GDM1 (cell line): ENCODE data around the gene YIF1A.
"Not testable (repeated sequence)": the region's sequence is repeated elsewhere in the genome, so short reads cannot be mapped to it uniquely, and the experiment has no call there.

ENCODE experiments used
- DNase-seq: peaks from one replicate; lab custom pipeline; 2025; lab: John Stamatoyannopoulos, UW

The YIF1A gene

DNA sequence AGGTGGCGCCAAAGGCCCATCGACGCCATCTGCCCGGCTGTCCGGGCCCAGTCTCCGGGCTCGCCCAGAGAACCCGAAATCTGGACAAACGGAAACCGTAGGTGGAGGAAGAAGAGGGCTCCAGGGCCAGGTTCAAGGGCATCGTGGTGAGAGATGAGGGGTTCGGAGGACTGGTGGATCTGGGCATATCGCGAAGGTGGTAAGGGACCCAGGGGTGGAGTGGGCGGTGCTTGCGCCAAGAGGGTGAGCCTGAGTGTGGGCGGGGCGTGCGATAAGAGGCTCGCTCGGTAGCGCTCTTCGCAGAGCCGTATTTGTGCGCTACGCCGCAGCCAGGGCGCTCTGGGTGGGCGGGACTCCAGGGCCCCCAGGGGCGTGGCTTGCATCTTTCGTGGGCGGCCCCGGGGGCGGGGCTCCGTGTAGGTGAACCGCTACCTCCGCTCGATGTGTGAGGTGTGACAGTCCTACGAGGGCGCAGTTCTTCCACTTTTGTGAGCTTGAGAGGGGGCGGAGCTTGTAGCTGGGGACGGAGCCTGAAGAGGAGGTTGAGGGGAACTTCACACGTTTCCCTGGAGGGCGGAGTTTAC is 23.1 kb upstream of the YIF1A start:
- peak; percentile 77 for DNase-seq

DNA sequence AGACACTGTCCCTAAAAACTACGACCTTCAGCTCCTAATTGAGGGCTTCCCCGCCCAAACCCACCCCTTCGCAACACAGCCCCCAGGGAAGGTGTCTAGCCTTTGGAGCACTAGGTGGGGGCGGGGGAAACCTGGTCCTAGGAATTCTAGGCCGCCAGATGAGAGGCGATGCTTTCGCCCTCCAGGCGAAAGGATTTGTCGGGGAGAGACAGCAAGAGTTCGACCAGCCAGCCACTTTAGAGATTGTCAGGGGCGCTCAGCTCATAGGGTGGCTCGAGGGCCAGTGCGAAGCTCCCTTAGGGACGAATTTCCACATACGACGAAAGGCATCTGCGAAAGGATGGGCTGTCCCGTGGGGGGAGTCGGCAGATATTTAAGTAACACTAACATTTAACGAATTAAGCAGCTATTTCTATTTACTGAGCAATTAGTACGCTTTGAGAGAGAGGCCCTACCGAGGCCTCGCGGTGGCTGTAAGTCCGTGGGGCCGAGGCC is 22.6 kb upstream of the YIF1A start:
- DNase-seq = no peak

DNA sequence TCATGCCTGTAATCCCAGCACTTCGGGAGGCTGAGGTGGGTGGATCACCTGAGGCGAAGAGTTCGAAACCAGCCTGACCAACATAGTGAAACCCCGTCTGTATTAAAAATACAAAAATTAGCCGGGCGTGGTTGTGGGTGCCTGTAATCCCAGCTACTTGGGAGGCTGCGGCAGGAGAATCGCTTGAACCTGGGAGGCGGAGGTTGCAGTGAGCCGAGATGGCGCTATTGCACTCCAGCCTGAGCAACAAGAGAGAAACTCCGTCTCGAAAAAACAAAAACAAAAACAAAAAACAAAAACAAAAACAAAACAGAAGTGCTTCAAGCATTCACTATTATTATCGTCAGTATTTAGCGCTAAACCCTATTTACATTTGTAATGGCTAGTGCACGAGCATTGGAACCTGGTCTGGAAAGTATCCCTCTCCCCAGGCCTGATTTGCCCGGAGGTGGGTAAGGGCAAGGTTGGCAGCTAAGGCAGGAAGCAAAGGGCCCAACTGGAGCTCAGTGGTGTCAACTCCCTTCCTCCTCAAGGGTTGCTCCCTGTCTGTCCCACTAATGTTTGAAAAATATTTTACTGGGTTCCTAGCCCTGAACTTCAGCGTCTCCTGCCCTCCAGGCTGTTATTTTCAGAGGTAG is 22.0 kb upstream of the YIF1A start:
- not testable (repeated sequence) for DNase-seq

DNA sequence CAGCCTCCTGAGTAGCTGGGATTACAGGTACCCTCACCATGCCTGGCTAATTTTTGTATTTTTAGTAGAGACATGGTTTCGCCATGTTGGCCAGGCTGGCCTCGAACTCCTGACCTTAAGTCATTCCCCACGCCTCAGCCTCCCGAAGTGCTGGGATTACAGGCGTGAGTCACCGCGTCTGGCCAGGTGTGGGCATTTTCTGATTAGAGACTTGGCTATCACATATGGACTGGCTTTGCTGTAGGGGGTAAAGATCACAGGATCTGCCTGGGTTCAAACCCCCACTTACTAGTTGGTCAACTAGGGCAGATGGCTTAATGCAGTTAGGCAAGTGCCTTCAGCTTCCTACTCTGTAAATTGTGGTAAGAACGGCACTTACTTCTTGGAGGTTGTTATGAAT is 21.4 kb upstream of the YIF1A start:
- DNase-seq = no peak

DNA sequence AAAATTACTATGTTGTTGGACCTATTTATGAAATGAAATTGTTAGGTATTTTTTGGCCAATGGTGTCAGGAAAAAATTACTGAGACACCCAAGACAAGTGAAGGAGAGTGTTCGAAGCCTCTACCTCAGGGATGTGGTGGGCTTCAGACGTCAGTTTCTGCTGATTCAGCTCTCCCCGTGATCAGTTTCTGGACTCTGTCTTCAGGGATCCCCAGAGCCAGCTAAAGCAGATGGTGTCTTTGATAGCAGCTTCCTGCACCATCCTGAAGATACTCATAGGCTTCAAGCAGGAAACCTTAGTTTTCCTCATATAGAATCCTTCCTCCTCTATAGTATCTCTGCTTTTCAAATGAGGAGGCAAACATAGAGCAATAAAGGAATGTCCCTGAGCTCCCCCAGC is 20.5 kb upstream of the YIF1A start:
- no peak for DNase-seq

DNA sequence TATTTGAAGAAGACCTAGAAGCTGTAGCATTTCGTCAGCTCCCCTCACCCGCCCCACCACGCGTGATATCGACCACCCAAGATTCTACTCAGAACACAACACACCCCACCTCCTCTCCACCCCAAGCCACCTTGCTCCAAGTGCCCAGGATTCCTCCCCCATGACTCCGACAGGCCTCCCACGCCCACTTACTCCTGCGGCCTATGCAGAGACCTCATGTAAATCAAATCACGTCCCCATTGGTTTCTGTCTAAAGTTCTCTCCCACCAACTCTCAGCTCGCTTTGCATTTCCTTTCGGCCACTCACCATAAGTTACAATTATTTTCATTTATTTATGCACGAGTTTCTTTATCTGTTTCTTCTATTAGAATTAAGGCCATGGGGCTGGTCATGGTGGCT is 13.7 kb upstream of the YIF1A start:
- DNase-seq = no peak

DNA sequence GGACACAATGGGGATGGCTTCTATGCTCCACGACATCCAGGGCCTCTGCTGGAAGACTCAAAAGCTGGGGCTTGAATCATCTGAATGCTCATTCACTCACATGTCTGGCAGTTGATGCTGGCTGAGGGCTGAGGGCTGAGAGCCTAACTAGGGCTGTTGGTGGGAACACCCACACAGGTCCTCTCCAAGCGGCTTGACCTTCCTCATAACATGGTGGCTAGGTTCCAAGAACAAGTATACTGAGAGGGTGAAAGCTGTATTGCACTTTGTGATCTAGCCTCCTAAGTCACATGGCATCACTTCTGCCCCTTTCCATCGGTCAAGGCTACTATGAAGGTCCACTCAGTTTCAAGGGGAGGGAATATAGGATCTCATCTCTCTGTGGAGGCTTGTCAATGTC is 10.2 kb upstream of the YIF1A start:
- DNase-seq = no peak

DNA sequence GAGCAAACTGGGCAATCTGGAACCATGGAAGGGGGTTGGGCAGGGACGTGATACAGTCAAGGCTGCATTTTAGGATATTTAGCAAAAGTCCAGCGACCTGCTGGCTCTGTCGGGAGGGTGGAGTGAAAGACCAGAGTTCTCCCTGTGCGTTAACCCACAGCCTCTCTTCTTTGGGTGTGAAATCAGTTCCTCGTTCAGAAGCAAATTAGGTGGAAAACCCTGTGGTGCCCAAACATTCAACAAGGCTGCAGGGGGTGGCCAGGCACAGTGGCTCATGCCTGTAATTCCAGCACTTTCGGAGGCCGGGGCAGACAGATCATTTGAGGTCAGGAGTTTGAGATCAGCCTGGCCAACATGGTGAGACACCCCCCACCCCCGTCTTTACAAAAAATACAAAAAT is 8.7 kb upstream of the YIF1A start:
- DNase-seq = no peak

DNA sequence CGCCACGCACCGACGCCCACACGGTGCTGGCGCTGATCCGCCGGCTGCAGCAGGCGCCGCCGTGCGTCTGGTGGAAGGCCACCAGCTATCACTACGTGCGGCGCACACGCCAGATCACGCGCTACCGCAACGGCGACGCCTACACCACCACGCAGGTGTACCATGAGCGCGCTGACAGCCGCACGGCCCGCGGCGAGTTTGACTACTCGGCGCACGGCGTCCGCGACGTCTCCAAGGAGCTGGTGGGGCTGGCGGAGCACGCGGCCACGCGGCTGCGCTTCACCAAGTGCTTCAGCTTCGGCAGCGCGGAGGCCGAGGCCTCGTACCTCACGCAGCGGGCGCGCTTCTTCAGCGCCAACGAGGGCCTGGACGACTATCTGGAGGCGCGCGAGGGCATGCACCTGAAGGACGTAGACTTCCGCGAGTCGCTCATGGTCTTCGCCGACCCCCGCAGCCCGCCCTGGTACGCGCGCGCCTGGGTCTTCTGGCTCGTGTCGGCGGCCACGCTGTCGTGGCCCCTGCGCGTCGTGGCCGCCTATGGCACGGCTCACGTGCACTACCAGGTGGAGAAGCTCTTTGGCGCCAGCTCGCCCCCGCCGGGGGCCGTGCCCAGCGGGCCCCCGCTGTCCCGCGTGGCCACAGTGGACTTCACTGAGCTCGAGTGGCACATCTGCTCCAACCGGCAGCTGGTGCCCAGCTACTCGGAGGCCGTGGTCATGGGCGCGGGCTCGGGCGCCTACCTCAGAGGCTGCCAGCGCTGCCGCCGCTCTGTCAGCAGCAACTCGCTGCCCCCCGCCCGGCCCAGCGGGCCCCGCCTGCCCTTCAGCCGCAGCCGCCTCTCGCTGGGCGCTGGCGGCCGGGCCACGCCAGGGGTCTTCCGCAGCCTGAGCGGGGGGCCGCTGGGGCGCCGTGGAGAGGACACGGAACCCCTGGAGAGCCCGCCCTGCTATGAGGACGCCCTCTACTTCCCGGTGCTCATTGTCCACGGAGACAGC is 6.0 kb upstream of the YIF1A start:
- no peak for DNase-seq

DNA sequence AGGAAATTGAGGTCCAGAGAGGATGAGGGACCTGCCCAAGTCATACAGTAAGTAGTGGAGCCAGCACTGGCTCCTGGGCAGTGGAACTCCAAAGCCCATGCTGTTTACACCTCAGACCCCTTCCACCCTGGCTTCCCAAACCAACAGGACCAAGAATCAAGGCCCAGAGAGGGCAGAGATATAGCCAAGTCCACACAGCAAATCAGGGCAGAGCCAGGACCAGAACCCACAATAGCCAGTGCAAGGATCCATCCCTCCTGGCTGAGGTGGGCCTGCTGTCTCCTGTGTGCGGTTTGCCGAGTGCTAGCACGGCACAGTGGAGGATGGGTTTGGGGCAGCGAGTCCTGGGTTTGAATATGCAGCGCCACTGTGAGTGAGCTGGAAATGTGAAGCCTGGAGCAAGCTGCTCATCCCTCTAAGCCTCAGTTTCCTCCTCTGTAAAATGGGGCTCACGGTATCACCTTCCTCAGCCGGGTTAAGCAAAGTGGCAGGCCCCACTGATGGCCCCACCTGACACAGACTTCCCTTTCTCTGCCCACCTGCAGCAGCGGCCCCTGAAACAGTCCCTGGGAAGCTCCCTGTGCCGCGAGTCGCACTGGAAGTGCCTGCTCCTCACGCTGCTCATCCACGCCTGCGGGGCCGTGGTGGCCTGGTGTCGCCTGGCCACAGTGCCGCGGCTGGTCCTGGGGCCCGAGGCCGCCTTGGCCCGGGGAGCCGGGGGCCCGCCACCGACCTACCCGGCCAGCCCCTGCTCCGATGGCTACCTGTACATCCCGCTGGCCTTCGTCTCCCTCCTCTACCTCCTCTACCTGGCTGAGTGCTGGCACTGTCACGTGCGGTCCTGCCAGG is 5.1 kb upstream of the YIF1A start:
- DNase-seq = no peak

DNA sequence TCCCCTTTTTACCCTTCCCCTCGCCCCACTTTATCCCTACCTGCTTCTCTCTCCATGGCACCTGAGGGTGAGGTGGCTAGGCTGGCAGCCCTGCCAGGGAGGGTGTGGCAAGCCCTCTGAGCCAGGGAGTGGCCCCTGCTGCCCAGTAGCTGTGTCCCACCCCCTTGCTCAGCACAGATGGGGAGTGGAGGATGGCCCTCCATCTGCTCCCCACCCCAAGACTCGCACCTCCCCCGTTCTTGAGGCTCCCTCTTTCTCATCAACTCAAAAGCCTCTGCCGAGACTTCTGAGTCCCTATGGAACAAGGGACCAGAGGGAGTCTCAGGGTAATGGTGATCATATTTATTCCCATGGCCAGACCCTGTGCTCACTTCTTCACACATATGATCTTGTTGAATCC is 4.4 kb upstream of the YIF1A start:
- DNase-seq = no peak

DNA sequence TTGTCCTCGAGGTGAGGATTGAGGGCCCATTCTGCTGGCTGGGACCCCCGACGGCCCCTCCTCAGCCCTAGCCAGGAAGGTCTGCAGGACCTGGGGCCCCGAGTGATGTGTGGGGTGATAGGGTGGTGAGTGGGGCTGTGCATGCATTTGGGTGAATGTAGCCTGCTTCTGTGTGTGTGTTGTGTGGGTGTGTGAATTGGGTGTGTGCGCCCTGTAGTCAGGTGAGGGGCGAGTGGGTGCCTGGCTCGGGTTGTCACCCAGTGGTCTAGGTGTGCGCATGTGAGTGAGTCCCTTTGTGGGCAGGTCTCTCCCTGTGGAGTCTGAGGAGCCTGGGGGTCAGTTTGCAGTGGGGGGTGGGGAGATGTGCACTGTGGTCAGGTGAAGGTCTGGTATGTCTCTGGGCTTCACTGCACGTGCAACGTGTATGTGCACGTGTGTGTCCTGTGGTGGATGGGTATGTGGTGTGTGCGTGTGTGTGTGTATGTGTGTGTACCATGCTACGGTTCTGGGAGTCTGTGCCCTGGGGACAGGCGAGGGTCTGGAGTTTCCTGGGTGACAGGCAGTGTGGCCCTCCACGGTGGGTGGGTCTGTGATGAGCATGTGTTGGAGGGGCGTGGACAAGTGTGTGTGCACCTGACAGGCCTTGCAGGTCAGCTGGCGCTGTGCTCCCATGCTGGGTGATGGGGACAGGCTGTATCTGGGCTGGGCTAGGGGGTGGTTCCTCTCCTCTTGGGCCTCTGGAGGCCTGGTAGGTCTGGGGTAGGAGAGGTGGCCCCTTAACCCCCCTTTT is 3.8 kb upstream of the YIF1A start:
- no peak for DNase-seq

DNA sequence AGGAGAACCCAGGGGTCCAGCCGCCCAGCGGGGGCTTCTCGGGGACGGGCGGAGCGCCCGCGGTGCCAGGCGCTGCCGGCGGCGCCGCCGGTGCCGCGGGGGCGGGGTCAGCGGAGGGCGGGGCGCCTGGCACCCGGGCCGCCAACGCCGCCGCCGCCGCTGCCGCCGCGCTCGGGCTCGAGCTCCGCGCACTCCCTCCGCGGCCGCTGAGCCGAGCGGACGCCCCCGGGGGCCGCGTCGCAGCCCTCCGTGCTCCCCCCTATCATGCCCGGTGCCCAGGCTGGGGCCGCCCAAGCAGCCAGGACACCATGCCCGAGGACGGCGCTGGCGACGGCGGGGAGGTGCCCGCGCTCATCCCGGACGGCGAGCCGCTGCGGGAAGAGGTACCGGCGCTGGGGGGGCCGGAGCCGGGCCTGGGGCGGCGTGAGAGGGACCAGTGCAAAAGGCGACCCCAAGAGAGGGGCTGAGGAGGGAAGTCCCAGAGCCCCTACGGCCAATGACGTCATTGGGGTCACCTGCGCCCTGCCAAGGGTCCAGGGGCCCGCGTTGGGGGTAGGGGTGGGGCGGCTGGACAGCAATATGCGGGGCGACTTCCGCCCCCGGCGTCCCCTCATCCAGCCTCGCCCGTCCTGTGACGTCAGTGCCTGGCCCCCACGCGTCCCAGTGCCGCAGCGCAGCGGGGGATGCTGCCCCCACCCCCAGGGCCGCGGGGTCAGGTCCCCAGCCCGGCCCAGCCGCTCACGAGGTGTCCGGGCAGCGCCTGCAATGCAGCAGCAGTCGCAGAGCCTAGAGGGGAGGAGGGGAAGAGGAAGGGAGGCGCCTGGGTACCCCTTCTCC is 3.0 kb upstream of the YIF1A start, which contains the start of gene TMEM151A:
Gene TMEM151A, plus strand, starts transcription at position 189 of the 837 bp plus-strand sequence. Its CDS starts 120 bp downstream, at position 309.
- DNase-seq = no peak

DNA sequence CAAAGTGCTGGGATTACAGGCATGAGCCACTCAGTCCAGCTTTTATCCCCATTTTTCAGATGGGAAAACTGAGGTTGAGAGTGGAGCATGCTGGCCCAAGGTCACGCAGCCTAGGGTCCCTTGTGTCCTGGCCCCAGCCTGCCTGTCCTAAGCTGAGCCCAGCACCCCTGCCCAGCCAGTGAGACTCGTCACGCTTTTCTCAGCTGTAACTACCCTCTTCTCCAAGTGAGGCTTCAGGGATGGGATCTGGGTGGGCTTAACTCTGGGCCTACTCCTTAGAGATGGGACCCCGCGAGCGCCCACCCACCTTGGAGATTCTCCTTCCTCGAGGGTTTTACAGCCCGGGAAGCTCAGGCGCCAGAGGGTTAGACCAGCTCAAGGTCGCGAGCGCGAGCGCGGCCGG is 2.4 kb upstream of the YIF1A start:
- DNase-seq = no peak

DNA sequence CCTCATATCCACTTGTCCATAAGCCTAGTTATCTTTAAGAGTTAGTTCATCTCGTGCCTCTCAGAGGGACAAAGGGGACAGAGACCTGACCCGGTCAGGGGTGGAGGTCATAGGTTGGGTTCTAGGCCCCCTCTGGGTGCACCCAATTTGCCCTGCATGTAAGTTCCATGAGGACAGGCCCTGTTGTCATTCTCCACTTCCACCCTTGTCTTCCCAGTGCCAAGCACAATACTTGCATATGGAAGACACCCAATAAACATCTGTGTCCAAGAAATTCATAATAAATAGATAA is 1.3 kb upstream of the YIF1A start:
- DNase-seq = no peak

DNA sequence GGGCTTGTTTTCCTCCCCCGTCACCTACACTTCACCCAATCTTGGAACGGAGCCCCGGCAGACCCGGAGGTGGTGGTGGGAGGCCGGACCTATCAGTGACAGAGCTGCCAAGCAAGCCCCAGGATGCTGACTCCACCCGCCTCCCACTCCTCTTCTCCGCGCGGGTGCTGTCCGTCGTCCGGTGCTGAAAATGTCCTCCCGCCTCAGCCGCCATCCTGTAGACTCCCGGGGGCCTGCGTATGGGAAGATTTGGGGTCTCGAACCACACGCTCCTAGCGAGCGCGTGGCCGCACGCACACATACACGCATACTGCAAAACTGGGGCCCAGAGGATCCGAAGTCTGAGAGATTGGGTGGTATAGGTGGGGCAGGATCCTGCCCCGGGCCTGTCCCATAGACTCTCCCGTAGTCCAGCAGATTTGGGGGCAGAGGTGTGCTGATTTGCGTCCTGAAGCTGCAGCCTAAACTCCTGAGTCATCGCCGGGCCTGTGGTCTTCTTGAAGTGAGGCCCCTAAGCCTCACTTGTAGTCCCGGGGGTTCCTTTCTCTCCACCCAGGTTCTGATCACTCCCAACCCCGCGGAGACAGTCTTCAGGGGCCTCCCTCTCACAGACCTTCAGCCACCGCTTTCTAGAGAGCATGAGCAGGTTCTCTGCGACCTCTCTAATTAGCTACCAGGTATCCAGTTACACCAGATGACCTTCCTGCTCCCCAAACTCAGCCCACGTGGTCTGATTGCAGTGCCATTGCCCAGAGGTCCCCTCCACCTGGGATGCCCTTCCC is 796 bp upstream of the YIF1A start:
- peak; percentile 66 for DNase-seq

DNA sequence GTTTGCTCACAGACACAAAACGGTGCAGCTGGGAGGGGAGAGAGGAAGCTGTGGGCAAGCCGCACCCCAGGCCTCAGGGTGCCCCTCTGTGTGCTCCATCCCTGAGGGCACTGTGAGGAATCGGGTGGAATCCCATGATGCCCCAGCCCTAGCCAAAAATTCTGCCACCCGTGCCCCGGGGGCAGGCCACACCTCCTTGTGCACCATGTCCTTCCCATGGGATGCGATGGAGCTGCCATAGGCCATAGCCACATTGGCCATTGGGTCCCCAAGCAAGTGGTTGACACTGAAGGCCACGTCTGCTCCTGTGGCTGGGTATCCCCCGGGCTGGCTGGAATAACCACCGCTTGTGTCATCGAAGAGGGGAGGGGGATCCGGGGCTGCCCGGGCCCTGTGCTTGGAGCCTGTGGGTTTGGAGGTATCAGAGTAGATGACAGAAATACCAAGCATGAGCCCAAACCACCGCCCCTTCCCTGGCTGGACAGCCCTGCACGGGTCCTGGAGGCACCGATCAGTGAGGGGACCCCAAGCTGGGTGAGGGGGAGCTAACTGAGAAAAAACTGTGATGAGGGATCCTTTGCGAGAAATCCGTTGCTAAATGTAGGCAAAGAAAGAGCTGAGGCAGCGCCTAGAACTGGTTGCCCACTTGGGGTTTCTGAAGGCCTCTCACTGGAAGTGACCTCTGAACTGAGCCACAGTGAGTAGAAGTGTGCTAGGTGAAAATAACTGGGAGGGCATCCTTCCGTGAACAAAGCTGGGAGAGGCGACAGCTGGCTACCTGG is 863 bp downstream of the YIF1A start:
- no peak for DNase-seq

DNA sequence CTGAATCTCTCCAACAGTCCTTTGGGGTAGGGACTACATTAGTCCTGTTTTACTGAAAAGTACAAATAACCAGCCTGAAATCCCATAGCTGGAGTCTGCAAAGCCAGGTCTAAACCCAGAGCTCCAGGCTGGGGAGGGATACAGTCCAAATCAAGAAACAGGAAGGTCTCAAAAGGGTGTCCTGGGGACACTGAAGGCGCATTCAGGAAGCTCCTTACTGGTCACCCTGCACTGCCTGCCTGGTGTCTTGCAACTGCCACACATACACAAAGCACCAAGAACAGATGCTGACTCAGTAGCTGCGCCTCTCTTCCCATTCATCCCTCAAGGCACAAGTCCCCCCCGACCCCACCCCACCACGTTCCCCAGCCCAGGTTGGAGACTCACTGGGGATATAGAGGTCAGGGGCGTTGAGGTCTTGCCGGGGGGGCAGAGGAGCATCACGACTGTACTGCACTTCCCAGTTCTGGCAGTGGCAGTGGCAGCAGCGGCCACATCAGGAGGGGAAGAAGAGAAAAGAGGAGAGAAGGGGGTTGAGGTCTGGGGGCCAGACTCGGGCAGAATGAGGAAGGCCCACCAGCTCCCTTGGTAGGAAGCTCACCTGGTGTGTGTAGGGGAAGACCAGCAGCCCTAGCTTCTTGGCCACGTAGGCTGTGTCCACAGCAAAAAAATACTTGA is 1.6 kb downstream of the YIF1A start:
- DNase-seq = no peak
